Astrocyte of the spinal cord (primary cell): ENCODE measurements around the gene TAL1.
A peak's percentile ranks its signal among the peaks of the same experiment; 100 is the strongest.
"Not testable (repeated sequence)": the region's sequence is repeated elsewhere in the genome, so short reads cannot be mapped to it uniquely, and the experiment has no call there.

Experiments used
- DNase-seq: peaks from one replicate; pipeline ENCODE4 v3.0.0; 2011; ENCODE audit warnings: low read depth, low spot score
- H3K4me3 ChIP-seq: 2 replicates; pipeline ENCODE4 v1.5.1; 2011; ENCODE audit warnings: low read depth, mild to moderate bottlenecking, low read length, moderate library complexity
- in situ Hi-C: cut with HindIII; loops from 2 replicates; pipeline ENCODE4 v1.10.0; 2017; ENCODE audit warnings: low sequenced_read_pairs
- TF ChIP-seq, protein P1 (sequence below): IDR thresholded peaks from 2 replicates; pipeline ENCODE4 v1.5.1; 2012; ENCODE audit warnings: low read depth, mild to moderate bottlenecking, low read length, inconsistent platforms

Gene TAL1

DNA sequence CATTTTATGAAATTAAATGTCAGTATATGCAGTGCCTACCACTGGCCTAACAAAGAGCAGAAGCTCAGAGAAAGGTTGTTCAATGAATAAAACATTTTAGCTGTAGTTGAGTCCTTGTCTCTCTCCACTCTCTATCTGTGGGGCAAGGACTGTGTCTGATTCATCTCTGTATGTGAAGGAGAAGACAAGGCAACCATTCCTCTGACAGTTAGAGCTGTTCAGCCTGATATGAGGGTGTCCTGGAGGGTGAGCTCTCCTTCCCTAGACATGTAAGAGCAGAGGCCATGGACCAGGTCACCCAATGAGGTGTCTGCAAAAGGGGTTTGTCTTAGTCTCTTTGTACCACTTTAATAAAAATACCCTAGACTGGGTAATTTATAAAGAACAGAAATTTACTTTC lies 37.7 kb downstream of the TAL1 start:
- TF ChIP-seq, protein P1, sequence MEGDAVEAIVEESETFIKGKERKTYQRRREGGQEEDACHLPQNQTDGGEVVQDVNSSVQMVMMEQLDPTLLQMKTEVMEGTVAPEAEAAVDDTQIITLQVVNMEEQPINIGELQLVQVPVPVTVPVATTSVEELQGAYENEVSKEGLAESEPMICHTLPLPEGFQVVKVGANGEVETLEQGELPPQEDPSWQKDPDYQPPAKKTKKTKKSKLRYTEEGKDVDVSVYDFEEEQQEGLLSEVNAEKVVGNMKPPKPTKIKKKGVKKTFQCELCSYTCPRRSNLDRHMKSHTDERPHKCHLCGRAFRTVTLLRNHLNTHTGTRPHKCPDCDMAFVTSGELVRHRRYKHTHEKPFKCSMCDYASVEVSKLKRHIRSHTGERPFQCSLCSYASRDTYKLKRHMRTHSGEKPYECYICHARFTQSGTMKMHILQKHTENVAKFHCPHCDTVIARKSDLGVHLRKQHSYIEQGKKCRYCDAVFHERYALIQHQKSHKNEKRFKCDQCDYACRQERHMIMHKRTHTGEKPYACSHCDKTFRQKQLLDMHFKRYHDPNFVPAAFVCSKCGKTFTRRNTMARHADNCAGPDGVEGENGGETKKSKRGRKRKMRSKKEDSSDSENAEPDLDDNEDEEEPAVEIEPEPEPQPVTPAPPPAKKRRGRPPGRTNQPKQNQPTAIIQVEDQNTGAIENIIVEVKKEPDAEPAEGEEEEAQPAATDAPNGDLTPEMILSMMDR = no peak
- no peak for DNase-seq
- no peak overlapping the region for H3K4me3 ChIP-seq
- in situ Hi-C loops = no loop called here

DNA sequence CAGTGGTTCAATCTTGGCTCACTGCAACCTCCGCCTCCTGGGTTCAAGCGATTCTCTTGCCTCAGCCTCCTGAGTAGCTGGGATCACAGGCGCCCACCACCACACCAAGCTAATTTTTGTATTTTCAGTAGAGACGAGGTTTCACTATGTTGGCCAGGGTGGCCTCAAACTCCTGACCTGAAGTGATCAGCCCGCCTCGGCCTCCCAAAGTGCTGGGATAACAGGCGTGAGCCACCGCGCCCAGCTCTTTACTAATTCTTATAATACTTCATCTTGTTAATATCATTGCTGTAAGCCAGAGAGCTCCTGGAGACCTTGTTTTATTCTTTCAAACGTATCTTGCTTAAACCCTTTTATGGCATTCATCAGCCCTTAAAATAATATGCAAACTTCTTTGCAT lies 38.5 kb downstream of the TAL1 start:
- H3K4me3 ChIP-seq, DNase-seq, in situ Hi-C loops: not testable (repeated sequence)

DNA sequence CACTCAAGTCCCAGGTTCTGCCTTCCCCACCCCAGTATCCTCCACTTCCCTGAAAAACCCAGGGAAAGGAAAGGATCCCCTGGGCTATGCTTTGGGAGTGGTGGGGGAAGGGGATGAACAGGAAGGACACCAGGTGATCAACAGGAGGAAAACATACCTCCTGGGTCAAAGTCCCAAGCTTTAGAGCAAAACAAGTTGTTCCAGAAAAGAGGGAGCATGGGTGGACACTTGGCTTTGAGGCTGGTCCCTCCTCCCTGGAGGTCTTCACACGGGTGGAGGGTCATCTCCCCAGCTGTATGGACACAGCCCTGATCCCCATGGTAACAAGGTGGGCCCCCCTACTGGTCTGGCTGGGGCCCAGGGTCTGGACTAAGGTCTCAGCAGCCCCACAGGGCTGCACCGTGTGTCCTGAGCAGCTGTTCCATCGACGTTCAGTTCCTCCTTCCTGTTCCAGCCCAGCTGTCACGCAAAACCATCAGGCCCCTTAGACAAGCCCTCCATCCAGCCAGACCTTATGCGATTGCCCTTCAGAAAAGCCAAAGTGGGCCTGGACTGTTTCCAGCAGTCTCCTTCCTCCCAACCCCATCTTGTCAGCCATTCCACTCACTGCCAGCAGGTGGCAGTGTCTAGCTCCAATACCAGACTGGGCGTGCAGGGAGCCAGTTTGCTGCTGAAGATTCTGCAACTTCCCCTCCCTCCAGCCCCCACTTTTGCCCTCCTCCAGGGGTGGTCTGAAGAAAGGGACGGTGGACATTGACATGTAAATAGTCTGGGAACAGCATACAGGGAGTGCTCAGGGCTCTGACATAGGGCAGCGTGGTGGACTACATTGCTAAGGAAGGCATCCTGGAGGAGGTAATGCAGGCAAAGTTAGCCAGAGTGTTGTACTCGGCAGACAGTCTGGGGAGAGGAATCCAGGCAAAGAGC lies 39.3 kb downstream of the TAL1 start:
- TF ChIP-seq, protein P1 = peak; percentile 97
- peak; percentile 58 for DNase-seq
- in situ Hi-C loops = no loop called here
- no peak overlapping the region for H3K4me3 ChIP-seq

DNA sequence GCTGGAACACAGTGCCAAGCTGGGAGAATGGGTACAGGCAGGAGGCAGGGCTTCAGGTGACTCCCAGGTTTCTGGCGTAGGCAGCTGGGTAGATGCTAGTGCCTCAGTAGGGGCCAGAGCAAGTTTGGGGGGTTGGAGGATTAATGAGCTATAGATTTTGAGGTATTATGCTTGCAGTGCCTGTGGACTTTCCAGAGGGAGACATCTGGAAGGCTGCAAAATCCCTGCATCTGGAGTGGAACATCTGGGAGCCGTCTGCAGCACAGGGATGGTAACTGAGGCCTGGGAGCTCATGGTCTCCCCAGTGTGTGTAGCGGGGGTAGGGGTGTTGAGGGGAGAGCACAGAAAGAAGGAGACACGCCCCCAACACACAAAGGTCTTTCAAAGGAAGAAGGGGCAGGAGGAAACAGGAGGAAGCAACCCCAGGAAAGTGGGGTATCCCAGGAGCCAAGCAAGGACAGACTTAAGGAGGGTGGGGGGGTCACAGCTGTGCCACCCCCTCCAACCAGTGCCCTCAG lies 40.0 kb downstream of the TAL1 start:
- in situ Hi-C loops = no loop called here
- TF ChIP-seq, protein P1 = no peak
- no peak overlapping the region for H3K4me3 ChIP-seq
- no peak for DNase-seq

DNA sequence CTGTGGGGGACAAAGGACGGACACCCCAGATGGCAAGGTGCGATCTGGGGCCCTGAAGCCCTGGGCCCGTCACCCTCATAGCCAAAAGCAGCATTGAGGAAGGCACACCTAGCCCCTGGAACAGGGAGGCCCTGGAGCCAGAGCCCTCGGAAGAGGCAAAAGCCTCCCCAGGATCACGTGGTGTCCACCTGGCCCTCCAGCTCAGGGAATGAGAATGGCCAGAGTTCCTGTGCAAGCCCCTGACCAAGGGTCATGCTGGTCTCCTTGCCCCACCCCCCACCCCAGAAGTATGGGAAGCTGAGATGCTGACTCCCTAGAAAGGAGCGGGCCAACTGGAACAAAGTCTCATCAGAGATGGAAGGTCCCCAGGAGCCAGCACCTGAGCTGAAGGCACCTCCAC lies 41.2 kb downstream of the TAL1 start:
- TF ChIP-seq, protein P1 = no peak
- in situ Hi-C loops = no loop called here
- H3K4me3 ChIP-seq = no peak overlapping the region
- no peak for DNase-seq

DNA sequence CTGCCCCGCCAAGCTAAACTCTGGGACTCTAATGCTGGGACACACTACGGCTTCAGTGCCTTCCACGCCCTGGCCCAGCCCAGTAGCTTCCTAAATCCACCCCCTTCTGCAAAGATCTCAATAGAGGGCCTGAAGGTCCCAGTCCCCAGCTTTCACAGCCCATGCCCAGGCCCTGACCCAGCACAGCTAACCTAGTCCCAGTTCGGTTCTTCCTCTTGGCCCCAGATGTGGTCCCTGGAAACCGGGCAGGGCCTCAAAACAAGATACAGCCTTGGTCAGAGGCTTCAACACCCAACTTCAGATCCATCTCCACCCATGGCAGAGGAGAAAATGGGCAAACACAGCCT lies 41.5 kb downstream of the TAL1 start:
- DNase-seq = no peak
- no peak overlapping the region for H3K4me3 ChIP-seq
- in situ Hi-C loops = no loop called here
- TF ChIP-seq, protein P1 = no peak

DNA sequence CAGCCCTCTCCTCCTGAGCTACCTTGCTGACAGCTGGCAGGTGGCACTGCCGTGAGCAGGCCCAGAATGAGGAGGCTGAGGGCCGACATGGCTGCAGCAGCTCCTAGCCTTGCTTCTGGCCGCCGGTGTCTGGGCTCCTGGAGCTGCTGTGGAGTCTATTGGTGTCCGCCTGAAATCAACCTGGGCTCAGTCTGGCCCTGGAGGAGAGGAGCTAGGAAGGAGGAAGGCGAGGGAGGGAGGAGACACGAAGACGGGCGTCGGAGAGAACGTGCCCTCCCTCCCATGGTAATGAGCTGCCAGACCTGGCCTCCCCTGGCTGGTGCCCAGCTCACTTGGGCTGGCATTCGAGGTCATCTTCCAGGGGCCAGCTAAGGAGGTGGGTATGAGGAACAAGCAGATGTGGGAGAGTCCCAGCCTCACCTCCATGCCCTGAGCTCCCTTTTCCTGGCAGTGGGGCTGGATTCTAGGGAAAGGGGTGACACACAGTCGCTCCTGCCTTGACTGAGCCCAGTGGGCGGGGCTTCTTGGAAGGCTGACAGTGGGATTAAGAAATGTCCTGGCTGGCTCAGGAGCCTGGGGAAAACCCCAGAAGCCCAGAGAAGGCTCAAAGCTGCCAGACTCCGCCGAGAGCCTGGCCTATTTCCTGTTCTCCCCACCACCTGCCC lies 42.0 kb downstream of the TAL1 start, which contains the start of gene PDZK1IP1:
Gene PDZK1IP1 (minus strand): TSS at position 193 of the 665 bp plus-strand sequence. CDS start 104 bp downstream, at position 89.
- TF ChIP-seq, protein P1 = no peak
- in situ Hi-C loops = no loop called here
- no peak within 1 kb of the TSS for H3K4me3 ChIP-seq
- no peak for DNase-seq
